Dermis microvascular lymphatic vessel endothelial cell (primary cell): Measurements from ENCODE around the gene PRDM15. TPM values are rescaled to one million over a fixed set of nuclear protein-coding genes. Genes with fewer than 3 reads are reported as not detected.

ENCODE experiments used
- DNase-seq, 2 donors: peaks; one replicate each; pipeline versions ENCODE4 v3.0.0 to v3.0.0-alpha.2; 2010; ENCODE audit warnings: low read depth in 2 of 2
- total RNA-seq: library from RNA; depleted of rRNA; stranded (reverse); fragments of >200 nt; gene quantifications from 2 replicates; pipeline ENCODE4 v1.2.1, GENCODE V29; 2014

PRDM15 gene
- total RNA-seq, 1 donor from 2014 or later, result 2.8 TPM

DNA sequence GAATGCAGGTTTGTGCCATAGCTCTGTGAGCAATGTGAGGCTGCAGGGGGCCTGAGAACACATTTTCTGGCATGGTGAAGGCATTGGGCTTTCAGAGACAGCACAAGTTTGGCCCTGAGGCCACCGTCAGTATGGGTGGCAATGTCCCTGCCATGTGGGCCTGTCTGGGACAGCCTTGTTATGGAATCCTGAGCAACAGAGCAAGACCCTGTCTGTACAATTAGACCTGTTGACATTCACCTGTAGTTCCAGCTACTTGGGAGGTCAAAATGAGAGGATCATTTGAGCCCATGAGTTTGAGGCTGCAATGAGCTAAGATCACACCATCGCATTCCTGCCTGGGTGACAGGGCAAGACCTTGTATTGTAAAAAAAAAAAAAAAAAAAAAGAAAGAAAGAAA is 35.6 kb downstream of the PRDM15 start:
- no peak for DNase-seq

DNA sequence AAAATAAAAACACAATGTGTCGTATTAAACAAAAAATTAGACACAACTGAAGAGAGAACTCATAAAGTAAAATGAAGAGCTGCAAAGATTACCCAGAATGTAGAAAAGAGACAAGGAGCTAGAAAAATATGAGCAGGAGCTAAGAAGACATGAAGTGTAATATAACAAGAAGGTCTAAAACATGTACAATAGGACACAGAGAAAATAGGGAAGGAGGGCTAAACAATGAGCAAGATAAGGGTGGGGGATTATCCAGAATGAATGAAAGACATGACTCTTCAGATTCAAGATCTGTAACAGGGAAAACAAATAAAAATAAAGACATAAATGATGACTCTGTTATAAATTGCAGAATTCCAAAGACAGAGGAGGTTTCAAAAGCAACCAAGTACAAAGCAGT is 38.3 kb downstream of the PRDM15 start:
- no peak for DNase-seq

DNA sequence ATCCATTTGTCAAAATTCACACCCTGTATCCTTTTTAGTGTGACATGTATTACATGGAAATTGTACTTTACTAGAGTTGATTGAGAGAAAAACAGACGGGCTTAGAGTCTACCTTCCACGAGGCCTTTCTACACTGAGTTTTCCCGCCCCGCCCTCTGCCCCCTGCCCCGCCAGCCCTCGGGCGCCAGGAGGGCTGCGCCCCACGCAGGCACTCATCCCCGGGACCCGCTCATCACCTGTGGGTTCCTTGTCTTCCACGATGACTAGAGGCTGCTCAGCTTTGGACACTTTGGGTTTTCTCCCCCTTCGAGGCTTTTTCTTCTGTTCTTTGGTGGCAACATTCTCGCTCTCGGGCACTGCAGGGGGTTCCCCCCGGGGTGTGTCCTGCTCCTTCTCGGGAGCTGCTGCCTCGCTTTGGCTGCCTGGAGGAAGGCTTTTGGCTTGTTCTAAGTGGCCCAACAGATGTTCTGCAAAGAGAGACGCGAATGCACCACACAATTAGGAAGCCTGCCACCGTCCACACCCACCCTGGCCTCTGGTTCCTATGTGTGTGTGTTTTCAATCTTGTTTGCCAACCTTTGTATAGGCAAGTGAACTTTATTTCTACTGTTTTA is 39.6 kb downstream of the PRDM15 start:
- no peak for DNase-seq

DNA sequence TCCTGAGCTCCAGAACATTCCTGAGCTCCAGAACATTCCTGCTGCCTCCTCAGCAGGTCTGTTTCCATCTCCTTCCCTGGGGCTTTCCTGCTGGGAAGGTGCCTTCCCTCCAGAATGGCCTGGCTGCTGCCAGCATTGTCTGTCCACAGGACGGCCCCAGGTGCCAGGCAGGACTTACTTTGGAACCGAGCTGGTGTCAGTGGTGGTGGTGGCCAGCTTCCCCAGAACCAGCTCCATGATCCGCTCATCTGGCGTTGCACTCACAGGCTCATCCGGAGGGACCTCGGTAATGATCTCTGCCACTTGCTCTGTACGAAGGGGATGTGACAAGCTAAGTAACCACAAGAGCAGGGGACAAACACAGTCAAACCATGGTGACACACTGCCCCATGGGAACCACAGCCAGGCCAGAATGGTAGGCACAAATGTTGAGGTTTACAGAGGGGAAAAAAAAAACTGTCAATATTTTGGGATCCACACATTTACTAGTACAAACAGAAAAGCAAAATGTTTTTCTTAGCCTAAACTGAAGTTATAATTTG is 41.3 kb downstream of the PRDM15 start:
- DNase-seq, result no peak

DNA sequence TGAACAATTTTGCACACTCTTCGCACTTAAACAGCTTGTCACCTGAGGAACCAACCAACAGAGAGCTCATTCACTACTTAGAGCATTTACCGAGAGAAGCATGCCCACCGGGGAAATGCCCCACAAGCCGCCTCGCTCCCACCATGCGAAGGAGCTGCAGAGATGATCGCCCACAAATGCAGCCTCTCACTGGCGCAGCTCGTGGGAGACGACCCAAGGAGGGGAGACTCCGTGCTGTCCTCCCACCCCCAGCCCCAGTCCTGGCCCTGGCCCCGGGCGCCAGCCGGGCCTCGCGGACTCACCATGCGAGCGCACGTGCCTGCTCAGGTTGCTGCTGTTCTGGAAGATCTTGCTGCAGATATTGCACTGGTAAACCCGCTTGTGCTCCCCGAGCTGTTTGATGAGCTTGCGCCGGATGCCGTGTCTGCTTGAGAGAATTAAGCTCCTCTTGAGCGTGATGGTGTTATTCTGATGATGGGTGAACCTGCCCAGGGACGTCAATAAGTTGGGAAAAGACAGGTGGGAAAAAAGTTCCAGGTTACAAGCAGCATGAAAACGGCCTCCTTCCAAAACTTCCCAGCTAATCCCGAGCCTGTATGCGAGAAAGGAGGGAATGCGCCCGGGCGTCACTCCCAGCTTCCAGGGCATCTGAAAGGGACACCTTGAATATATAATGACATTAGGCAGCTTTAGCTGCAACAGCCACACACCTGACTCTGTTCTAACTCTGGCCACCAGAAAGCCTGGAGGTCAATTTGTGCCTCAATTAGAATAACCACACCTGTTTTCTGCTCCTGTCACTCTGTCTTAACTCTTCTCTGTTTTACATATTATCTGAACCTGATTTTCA is 42.8 kb downstream of the PRDM15 start:
- no peak for DNase-seq

DNA sequence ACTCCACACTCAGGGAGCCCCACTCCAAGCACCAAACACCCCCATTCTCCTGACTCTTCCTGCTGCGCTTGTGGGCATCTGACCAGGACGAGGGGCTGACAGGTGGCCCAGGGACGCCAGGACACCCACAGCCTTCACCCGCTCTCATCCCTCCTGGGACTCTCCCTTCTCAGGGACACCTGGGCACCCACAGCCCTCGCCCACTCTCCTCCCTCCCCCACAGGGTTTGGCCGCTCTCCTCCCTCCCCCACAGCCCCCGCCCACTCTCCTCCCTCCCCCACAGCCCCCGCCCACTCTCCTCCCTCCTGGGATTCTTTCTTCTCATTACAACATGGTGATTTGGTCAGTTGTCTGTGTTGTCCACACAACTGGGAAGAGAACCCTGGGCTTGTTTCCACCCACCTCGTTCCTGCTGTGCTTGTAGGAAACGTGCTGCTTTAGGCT is 43.4 kb downstream of the PRDM15 start:
- DNase-seq, result no peak

DNA sequence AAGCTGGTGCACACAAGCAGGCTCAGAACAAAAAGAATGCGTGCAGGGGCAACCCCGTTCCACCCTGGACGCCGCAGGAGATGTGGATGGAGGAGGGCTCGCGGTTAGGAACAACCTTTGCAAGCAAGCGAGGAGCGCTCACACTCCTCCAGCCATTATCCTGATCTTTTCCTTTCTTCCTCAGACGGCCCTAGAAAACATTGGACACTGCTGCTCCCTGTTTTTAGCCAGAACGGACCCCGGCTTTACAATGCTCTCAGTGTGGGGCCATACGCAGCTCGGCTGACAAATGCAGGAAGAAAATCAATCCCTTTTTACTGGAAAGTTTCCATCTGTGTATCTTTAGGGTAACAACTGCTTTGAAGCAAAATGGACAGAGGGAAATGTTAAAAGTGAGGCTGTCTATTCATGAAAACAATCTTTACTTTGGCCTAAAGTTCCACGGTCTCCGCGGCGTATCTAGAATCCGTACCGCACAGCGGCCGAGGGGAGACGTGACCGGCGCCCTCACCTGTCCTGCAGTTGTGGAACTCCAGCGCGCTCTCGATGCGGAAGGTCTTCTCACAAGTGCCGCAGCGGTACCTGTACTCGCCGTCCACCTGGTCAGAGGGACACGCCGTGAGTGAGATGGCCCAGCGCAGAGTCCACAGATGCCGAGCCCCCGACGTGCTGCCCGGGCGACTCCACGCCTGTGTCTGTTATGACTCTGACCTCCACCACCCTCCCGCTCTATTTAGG is 44.0 kb downstream of the PRDM15 start:
- no peak for DNase-seq

DNA sequence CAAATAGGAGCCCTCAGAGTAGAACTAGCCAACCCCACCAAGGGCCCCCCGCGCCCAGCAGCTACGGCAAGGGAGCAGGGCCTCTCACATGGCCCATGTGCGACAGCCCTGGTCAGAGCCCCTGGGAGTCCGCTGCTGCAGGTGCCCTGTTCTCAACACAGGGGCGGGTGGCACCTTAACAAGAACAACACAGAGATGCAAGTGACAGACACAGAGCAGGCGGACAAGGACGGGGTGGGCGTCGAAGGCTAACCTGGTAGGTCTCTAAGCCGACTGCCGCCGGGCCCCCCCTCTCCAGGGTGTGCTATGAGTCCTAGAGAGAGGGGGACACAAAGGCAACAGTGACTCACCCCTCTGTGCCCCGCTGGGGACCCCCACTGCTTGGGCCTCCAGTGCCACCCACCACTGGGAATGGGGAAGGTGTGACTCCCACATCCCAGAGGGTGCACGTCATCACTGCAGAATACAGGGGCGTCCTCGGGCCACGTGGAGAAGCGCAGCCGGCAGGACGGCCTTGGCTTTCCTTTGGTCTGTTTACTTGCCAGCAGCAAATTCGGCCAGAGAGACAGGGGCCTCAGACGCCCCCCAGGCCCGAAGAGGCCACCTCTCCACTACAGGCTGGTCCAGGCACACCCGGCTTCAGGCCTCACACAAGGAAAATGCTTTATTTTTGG is 44.8 kb downstream of the PRDM15 start:
- DNase-seq, result no peak

DNA sequence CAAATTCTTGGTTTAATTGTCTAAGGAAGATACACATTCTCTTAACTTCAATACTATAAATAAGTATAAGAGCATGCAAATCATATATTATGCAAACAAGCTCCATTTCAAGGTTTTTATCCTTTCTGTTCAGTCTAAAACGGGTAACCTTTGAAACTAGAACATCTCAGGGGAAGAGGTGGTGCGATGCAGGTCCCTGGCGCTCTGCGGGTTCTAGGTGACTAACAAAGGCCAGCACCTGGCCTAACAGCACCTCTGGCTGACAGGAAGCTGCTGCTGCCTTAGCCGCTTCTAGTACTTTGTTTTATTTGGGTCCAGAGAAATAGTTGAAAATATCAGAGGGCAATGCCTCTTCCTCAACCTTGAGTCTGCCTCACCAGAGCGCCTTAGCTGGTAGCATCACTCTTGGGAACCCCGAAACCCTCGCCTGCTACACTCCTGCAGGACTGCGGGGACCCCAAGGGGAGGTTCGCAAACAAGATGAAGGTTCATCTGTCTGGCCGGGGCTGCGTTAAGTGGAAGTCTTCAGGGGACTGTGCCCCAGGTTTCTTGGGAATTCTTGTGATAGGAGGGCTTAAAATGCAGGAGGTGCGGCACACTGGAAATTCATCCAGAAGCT is 45.5 kb downstream of the PRDM15 start:
- no peak for DNase-seq

DNA sequence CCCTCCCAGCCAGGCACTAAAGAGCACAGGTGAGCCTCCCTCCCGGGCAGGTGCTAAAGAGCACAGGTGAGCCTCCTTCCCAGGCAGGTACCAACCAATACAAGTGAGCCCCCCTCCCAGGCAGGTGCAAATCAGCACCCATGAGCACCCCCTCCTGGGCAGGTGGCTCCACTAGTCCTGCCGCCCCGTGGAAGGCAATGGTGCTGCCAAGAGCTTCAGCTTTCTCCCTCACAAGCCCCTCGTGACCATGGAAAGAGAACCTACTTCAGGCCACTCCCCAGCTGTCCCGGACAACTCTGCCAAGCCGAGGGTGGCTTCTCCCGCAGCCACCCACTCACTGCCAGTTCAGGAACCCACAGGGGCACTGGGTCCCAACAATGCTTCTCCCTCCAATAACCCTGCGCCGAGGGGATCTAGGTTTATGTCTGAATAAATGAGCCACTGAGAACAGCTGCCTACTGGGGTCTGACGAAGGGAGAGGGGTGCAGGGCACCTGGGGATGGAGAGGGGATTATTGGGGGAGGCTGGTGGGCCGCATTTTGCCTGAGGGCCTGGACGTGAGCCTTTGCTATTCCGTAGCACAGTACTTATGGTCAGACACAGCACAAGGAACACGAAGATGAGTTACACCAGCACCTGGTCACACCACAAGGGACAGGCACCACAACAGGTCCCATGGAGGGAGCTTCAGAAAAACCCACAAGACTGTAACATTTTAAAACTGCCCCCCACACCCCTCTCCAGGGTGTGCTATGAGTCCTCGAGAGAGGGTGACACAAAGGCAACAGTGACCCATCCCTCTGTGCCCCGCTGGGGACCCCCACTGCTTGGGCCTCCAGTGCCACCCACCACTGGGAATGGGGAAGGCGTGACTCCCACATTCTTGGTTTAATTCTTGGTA is 46.3 kb downstream of the PRDM15 start:
- no peak for DNase-seq

DNA sequence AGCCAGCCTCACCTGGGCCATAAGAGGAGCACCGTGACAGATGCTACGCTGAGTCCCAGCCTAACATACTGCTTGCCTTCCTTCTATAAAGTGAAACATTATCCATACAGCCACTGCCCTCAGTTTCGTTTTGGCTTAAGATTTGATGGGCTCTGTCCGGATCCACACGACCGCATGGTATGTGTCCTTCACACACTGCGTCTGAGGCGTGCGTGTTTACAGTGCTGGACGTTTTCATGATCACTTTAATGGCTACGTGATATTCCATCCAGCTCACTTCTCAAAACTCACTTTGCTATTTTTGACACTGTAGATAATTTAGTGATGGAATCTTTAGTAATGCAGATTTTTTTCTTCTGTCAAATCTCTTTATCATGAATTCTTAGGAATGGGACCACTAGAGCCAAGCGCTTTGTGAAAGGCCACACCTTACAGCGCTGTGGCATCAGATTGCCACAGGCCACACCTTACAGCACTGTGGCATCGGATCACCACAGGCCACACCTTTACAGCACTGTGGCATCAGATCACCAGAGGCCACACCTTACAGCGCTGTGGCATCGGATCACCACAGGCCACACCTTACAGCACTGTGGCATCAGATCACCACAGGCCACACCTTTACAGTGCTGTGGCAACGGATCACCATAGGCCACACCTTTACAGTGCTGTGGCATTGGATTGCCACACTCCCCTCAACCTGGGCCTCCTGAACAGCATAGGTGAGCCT is 47.1 kb downstream of the PRDM15 start:
- no peak for DNase-seq

DNA sequence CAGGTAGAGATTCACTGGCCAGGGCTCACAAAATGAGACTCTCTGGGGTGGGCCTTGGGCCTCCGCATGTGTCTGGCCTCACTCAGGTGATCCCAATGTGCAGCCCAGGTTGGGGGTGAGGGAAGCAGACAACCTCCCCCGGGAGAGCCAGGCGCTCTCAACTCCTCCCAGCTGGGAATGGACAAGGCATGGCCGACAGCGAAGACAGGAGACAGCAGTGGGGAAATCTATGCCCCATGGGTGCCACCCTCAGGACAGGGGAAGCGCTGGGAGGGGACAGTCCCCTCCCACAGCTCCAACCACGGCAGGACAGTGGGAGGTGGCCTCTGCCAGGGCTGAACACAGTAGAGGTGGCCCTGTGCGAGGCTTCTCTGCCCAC is 47.7 kb downstream of the PRDM15 start:
- DNase-seq, result no peak

DNA sequence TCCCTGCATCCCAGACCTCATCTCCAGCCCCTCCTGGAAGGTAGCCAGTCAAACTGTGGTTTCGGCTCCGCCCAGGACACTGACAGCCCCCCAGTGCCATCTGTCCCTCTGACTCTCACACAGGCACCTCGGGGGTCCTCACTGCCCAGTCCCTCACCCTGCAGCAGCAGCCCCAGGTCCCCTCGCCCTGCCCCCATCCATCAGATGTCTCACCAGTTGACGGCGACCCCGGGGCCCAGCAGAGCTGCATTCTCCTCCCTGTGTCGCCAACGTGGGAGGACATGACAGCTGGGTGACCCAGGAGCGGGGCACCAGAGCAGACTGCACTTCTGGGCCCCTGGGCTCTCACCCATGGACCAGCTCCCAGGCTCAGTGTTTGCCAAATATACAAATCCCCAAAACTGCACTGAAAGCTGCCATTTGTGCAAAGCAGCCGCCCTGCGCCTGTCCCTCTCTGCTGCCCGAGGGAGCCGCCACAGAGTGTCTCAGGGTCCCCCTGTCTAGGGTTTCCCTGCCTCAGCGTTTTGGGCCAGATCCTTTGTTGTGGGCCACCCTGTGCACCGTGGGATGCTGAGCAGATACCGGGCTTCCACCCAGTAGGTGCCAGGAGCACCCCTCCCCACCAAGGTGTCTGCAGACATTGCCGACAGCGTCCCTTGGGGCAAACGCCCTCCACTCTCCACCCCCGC is 48.2 kb downstream of the PRDM15 start:
- no peak for DNase-seq

DNA sequence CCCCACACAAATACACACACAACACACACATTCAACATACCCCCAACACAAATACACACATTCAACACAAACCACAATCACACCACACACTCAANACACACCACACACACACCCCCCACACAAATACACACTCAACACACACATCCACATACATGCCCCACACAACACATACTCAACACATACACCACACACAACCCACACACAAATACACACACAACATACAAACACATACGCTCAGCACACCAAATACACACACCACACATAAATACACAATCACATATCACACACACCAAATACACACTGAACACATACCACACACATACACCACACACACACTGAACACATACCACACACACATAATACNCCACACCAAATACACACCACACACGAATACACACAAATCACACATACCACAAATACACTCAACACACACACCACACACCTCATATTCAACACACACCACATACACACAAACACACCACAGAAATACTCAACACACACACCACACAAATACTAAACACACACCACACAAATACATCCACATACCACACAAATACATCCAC is 48.9 kb downstream of the PRDM15 start:
- DNase-seq, result no peak

DNA sequence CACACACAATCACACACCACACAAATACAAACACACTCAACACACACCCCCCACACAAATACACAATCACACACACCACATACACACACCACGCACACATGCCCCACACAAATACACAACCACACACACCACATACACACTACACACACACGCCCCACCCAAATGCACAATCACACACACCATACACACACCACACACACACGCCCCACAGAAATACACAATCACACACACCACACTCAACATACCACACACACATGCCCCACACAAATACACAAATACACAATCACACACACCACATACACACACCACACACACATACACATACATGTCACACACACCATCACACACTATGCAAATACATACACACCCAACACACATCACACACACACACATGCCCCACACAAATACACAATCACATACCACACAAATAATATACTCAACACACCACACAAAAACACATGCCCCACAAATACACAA is 50.2 kb downstream of the PRDM15 start:
- DNase-seq, result no peak

DNA sequence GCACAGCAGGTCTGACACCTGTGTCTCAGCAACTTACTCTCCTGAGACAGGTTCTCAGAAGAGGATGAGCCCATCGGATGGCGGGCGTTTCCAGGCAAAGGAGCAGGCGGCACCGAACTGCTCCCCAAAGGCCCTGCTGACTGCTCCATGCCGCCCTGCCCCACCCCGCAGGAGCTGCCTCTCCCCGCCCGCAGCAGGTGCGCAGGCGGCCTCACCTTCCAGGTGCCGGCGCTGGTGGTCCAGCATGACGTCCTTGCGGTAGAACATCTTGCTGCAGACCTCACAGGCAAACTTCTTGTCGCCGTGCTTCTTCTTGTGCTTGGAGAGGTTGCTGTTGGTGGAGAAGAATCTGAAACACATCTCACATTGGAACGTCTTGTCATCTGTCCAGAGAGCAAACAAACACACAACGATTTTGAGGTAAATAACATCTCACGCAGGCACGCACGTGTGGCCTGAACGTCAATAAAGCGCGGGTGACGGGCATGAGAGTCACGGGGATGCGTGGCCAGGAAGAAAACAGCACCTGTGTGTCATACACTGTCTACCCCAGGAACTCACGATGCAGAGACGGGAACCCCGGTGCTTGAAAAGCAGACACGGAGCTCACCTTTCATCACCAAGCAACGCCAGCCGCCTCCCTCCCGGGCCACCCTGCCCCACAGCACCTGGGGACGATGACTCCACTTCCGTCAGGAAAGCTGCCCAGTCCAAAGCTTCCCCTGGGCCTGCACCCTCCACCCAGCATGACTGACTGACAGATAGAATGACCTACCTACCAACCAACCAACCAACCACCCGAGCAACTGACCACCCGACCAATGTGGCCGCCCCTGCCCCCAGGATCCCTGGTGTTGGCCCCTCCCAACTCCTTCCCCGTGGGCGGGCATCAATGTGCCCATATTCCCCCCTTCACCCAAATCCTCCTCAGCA is 50.9 kb downstream of the PRDM15 start:
- no peak for DNase-seq

DNA sequence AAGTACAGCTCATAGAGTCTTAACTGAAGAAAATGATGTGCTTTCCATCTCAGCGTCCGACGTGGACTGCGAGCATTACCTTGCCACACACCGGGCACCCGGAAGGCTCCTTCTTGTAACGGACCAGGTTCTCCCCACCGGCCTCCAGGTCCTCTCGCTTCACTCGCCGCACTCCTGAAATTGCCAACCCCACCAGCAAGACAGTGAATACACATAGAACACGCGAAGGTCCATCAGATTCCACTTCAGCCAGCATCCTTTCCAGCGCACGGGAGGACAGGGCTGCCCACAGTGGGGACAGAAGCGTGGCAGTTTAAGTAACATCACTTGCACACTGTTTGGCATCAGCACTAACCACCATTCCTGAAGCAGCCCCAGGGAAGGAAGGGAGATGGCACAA is 53.3 kb downstream of the PRDM15 start:
- DNase-seq, result no peak
